ENCODE measurements around the gene DOC2A.
A peak's percentile ranks its signal among the peaks of the same experiment; 100 is the strongest.

DOC2A gene

GRCh38 chr16:29973384-29974246 lies 37.2 kb downstream of the DOC2A start, which contains the start of gene TAOK2:
Gene TAOK2, plus strand, starts transcription at chr16:29973868. Its CDS starts 3,905 bp downstream, at chr16:29977773.
- Histone ChIP-seq H3K9me3 (ENCODE audit: control insufficient read depth, insufficient read depth, low read depth, low read length) (no peaks in the 10 kb centered on the region), H3K4me3 (ENCODE audit: low read depth, low read length) (peak within 1 kb of the TSS; percentile 72), H3K36me3 (ENCODE audit: control insufficient read depth in 2 of 2, insufficient read depth in 1 of 2, low read length in 2 of 2) (peaks cover 0 to 57% of the 10 kb centered on the region in 2 experiments; a peak in 2 of 3 replicates), H3K4me1 (ENCODE audit: control insufficient read depth, insufficient read depth, low read length) (peaks cover 8% of the 10 kb centered on the region), H3K27ac (ENCODE audit: extremely low read depth, low read depth, low read length) (peak within 1 kb of the TSS; percentile 76)
- ChIA-PET CTCF (interaction anchor here (0.6 to 3.2 kb wide), 10 partner anchors 11 to 163 kb away, joined by 3 to 13 read pairs (median 4); partner anchors contain the start of genes KCTD13 and TMEM219), POLR2A (interaction anchor here (0.5 to 5.4 kb wide), 36 partner anchors 9 to 677 kb away, joined by 3 to 58 read pairs (median 5); partner anchors contain the start of genes ASPHD1, HIRIP3, INO80E and KCTD13)
- no peak for TF ChIP-seq ZNF138 (tag by site-specific recombination; IDR thresholded peaks at IDR 0.05; ENCODE audit: borderline replicate concordance)
- no peak; the same call in 1 of the 2 replicates for TF ChIP-seq ZNF660 (tag by site-specific recombination; IDR thresholded peaks at IDR 0.05)
- TF ChIP-seq ZNF239 (tag by site-specific recombination; IDR thresholded peaks at IDR 0.05): no peak
- TF ChIP-seq GLI4 (tag by site-specific recombination; IDR thresholded peaks at IDR 0.05): no peak
- no peak for TF ChIP-seq ZNF362 (tag by site-specific recombination; IDR thresholded peaks at IDR 0.05)
- TF ChIP-seq KLF7 (tag by site-specific recombination; IDR thresholded peaks at IDR 0.05; ENCODE audit: borderline replicate concordance): peak; percentile 13; the same call in 1 of the 2 replicates
- TF ChIP-seq PRDM2 (tag by site-specific recombination; IDR thresholded peaks at IDR 0.05; ENCODE audit: borderline replicate concordance): no peak
- TF ChIP-seq SP2 (tag by site-specific recombination; IDR thresholded peaks at IDR 0.05): peak; percentile 98
- TF ChIP-seq CTCF (tag by site-specific recombination; IDR thresholded peaks at IDR 0.05): no peak
- TF ChIP-seq ZNF391 (tag by site-specific recombination; IDR thresholded peaks at IDR 0.05; ENCODE audit: borderline replicate concordance, low read depth): peak; percentile 42; the same call in 1 of the 2 replicates
- no peak for TF ChIP-seq ZNF776 (tag by site-specific recombination; IDR thresholded peaks at IDR 0.05; ENCODE audit: borderline replicate concordance)
- TF ChIP-seq SCRT2 (tag by site-specific recombination; IDR thresholded peaks at IDR 0.05): peak; percentile 63; the same call in 1 of the 2 replicates
- peak; percentile 92 for TF ChIP-seq ZNF335 (tag by site-specific recombination; conservative IDR thresholded peaks at IDR 0.05)
- peak; percentile 99 for TF ChIP-seq ZBTB26 (tag by site-specific recombination; optimal IDR thresholded peaks at IDR 0.05)
- TF ChIP-seq ZNF148 (tag by site-specific recombination; IDR thresholded peaks at IDR 0.05; ENCODE audit: borderline replicate concordance): no peak
- no peak for TF ChIP-seq ZNF266 (tag by site-specific recombination; IDR thresholded peaks at IDR 0.05; ENCODE audit: low read depth)
- TF ChIP-seq ZNF521 (tag by site-specific recombination; IDR thresholded peaks at IDR 0.05): no peak
- TF ChIP-seq ZNF510 (tag by site-specific recombination; IDR thresholded peaks at IDR 0.05; ENCODE audit: insufficient replicate concordance): no peak
- TF ChIP-seq ZBTB44 (tag by site-specific recombination; IDR thresholded peaks at IDR 0.05): 0 out of 2 replicates have a peak, but pooled peaks have one; percentile 66
- TF ChIP-seq ZNF670 (tag by site-specific recombination; IDR thresholded peaks at IDR 0.05; ENCODE audit: low read depth): no peak
- TF ChIP-seq KLF8 (tag by site-specific recombination; IDR thresholded peaks at IDR 0.05): peak; percentile 67; the same call in 1 of the 2 replicates
